HepG2 (cell line): ENCODE measurements around the gene NFX1. TPM values are rescaled to one million over a fixed set of nuclear protein-coding genes. Genes with fewer than 3 reads are reported as not detected.
A peak's percentile ranks its signal among the peaks of the same experiment; 100 is the strongest.

Experiments used
- ATF2 ChIP-seq: sonication (generic); formaldehyde crosslinking; IDR thresholded peaks from 2 replicates; pipeline ENCODE4 v1.4.0; 2020; ENCODE audit warnings: missing genetic modification reagents
- ATF7 ChIP-seq, 2 experiments: fragments of 450-650 bp in 1 of 2; sonication (generic) in 1 of 2; formaldehyde crosslinking in 1 of 2; IDR thresholded peaks; 2 replicates each; pipeline versions ENCODE4 v1.4.0 to v1.6.1; 2016 to 2020; ENCODE audit warnings: antibody characterized with exemption in 1 of 2, mild to moderate bottlenecking in 1 of 2, missing genetic modification reagents in 1 of 2
- EED ChIP-seq: sonication (generic); formaldehyde crosslinking; IDR thresholded peaks from 2 replicates; pipeline ENCODE4 v1.5.0; 2020; ENCODE audit warnings: mild to moderate bottlenecking, missing genetic modification reagents
- ELK4 ChIP-seq: sonication (generic); formaldehyde crosslinking; IDR thresholded peaks from 2 replicates; pipeline ENCODE4 v1.9.0; 2021; ENCODE audit warnings: missing genetic modification reagents, borderline replicate concordance
- KDM1A ChIP-seq: IDR thresholded peaks from 2 replicates; pipeline ENCODE4 v1.6.1; 2016; ENCODE audit warnings: missing compliant biosample characterization
- MIER2 ChIP-seq: IDR thresholded peaks from 2 replicates; pipeline ENCODE4 v1.6.1; 2016; ENCODE audit warnings: missing biosample characterization, missing genetic modification reagents
- MXD4 ChIP-seq: IDR thresholded peaks from 2 replicates; pipeline ENCODE4 v1.6.1; 2016; ENCODE audit warnings: mild to moderate bottlenecking, missing biosample characterization, missing genetic modification reagents
- PCBP2 ChIP-seq: fragments of 200-400 bp; formaldehyde crosslinking; optimal IDR thresholded peaks from 2 replicates; pipeline ENCODE3; 2018; ENCODE audit warnings: low read length, low read depth; ENCODE audit not compliant: poor library complexity, severe bottlenecking
- TBX3 ChIP-seq: fragments of 450-650 bp; IDR thresholded peaks from 2 replicates; pipeline ENCODE4 v1.6.1; 2017; ENCODE audit warnings: antibody characterized with exemption, mild to moderate bottlenecking, inconsistent platforms, borderline replicate concordance
- ZNF101 ChIP-seq: sonication (generic); formaldehyde crosslinking; IDR thresholded peaks from 2 replicates; pipeline ENCODE4 v1.4.0; 2020; ENCODE audit warnings: mild to moderate bottlenecking, low read depth, missing genetic modification reagents, borderline replicate concordance
- ZNF543 ChIP-seq: sonication (generic); formaldehyde crosslinking; IDR thresholded peaks from 2 replicates; pipeline ENCODE4 v1.4.0; 2020; ENCODE audit warnings: mild to moderate bottlenecking, missing genetic modification reagents
- ZNF567 ChIP-seq: sonication (generic); formaldehyde crosslinking; IDR thresholded peaks from 2 replicates; pipeline ENCODE4 v1.8.1; 2023; ENCODE audit warnings: mild to moderate bottlenecking, missing genetic modification reagents, borderline replicate concordance
- ZNF639 ChIP-seq: conservative IDR thresholded peaks from 2 replicates; pipeline ENCODE4 v1.6.1; 2018; ENCODE audit warnings: missing genetic modification reagents
- ZNF652 ChIP-seq: IDR thresholded peaks from 2 replicates; pipeline ENCODE4 v1.6.1; 2016; ENCODE audit warnings: low read depth, borderline replicate concordance
- ZNF713 ChIP-seq: sonication (generic); formaldehyde crosslinking; IDR thresholded peaks from 2 replicates; pipeline ENCODE4 v1.4.0; 2020; ENCODE audit warnings: mild to moderate bottlenecking, missing genetic modification reagents
- ZNF788 ChIP-seq: sonication (generic); formaldehyde crosslinking; IDR thresholded peaks from 2 replicates; pipeline ENCODE4 v1.5.0; 2020; ENCODE audit warnings: mild to moderate bottlenecking, missing genetic modification reagents, borderline replicate concordance
- ZNF792 ChIP-seq: IDR thresholded peaks from 2 replicates; pipeline ENCODE4 v1.6.1; 2016
- polyA plus RNA-seq, 8 experiments: library from polyadenylated mRNA; depleted of rRNA in 3 of 8; stranded (reverse) in 7 of 8; unstranded in 1 of 8; fragments of >200 nt; fragmentation: Illumina TruSeq in 4 of 8; extraction: Trizol in 4 of 8; gene quantifications; 2 replicates each; pipeline versions ENCODE4 v1.2.1 to v1.2.3, GENCODE V29; 2011 to 2016; ENCODE audit warnings: low read depth in 4 of 8, missing spikeins in 1 of 8, mixed read lengths in 1 of 8; ENCODE audit not compliant: insufficient read depth in 1 of 8
- total RNA-seq, 5 experiments: library from RNA; depleted of rRNA; stranded (reverse); fragments of >200 nt; fragmentation: Illumina TruSeq; extraction: Trizol; gene quantifications; 2 replicates each; pipeline ENCODE4 v1.2.3, GENCODE V29; 2016; ENCODE audit warnings: low read depth in 1 of 5
- TF ChIP-seq, protein P1 (sequence below): IDR thresholded peaks from 2 replicates; pipeline ENCODE4 v1.6.1; 2016; ENCODE audit warnings: low read depth
- TF ChIP-seq, protein P2 (sequence below): sonication (generic); formaldehyde crosslinking; IDR thresholded peaks from 2 replicates; pipeline ENCODE4 v1.5.0; 2020; ENCODE audit warnings: mild to moderate bottlenecking, missing genetic modification reagents, borderline replicate concordance
- TF ChIP-seq, protein P3 (sequence below): sonication (generic); formaldehyde crosslinking; IDR thresholded peaks from 2 replicates; pipeline ENCODE4 v1.9.0; 2021; ENCODE audit warnings: missing genetic modification reagents, borderline replicate concordance

Gene NFX1
- total and polyA plus RNA-seq, 2 of the 13 experiments (the other 11 are each of a cell fraction or from before 2014, with no cell fraction given), result 23.9 to 27.5 TPM

DNA sequence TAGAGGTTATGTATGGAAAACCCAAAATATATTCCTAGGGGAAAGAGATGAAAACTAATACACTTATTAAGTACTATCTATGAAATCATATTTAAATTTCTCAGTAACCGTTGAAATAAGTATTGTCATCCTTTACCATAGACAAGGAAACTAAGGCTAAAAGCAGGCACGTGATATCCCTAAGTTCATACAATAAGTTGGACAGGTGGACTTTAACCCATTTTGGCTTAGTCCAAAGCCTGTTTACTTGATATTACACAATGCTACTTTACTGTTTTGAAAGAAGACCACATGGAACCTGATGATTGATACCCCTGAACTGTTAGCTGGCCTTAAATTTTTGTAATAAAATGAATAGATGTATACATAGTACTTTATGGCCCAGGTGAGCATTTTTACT, 3.5 kb downstream of the NFX1 start (continued):
- TF ChIP-seq, protein P1, sequence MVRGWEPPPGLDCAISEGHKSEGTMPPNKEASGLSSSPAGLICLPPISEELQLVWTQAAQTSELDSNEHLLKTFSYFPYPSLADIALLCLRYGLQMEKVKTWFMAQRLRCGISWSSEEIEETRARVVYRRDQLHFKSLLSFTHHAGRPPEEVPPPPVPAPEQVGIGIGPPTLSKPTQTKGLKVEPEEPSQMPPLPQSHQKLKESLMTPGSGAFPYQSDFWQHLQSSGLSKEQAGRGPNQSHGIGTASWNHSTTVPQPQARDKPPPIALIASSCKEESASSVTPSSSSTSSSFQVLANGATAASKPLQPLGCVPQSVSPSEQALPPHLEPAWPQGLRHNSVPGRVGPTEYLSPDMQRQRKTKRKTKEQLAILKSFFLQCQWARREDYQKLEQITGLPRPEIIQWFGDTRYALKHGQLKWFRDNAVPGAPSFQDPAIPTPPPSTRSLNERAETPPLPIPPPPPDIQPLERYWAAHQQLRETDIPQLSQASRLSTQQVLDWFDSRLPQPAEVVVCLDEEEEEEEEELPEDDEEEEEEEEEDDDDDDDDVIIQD (CRISPR knock-in tag), result no peak; the same call in 1 of the 2 replicates
- TF ChIP-seq ZNF788 (CRISPR knock-in tag) (no peak), MIER2 (CRISPR knock-in tag) (no peak), ATF7 (IDR thresholded peaks at IDR 0.05) (no peak), ATF7 (CRISPR knock-in tag; IDR thresholded peaks at IDR 0.05) (no peak), ZNF792 (CRISPR knock-in tag) (no peak), MXD4 (CRISPR knock-in tag) (0 out of 2 replicates have a peak, but pooled peaks have one; percentile 50), ZNF567 (no peak), KDM1A (CRISPR knock-in tag) (no peak), ATF2 (CRISPR knock-in tag) (peak; percentile 28; the same call in 1 of the 2 replicates), ZNF713 (no peak), EED (CRISPR knock-in tag) (no peak), PCBP2 (no peak), ZNF543 (no peak), ZNF639 (no peak), TBX3 (no peak), ZNF652 (CRISPR knock-in tag) (peak; percentile 72), ELK4 (CRISPR knock-in tag) (no peak), ZNF101 (no peak)
- TF ChIP-seq, protein P2, sequence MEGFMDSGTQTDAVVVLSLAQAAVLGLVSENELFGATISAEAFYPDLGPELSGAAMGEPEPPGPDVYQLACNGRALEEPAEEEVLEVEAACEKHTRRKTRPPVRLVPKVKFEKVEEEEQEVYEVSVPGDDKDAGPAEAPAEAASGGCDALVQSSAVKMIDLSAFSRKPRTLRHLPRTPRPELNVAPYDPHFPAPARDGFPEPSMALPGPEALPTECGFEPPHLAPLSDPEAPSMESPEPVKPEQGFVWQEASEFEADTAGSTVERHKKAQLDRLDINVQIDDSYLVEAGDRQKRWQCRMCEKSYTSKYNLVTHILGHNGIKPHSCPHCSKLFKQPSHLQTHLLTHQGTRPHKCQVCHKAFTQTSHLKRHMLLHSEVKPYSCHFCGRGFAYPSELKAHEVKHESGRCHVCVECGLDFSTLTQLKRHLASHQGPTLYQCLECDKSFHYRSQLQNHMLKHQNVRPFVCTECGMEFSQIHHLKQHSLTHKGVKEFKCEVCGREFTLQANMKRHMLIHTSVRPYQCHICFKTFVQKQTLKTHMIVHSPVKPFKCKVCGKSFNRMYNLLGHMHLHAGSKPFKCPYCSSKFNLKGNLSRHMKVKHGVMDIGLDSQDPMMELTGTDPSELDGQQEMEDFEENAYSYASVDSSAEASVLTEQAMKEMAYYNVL (CRISPR knock-in tag), result no peak
- TF ChIP-seq, protein P3, sequence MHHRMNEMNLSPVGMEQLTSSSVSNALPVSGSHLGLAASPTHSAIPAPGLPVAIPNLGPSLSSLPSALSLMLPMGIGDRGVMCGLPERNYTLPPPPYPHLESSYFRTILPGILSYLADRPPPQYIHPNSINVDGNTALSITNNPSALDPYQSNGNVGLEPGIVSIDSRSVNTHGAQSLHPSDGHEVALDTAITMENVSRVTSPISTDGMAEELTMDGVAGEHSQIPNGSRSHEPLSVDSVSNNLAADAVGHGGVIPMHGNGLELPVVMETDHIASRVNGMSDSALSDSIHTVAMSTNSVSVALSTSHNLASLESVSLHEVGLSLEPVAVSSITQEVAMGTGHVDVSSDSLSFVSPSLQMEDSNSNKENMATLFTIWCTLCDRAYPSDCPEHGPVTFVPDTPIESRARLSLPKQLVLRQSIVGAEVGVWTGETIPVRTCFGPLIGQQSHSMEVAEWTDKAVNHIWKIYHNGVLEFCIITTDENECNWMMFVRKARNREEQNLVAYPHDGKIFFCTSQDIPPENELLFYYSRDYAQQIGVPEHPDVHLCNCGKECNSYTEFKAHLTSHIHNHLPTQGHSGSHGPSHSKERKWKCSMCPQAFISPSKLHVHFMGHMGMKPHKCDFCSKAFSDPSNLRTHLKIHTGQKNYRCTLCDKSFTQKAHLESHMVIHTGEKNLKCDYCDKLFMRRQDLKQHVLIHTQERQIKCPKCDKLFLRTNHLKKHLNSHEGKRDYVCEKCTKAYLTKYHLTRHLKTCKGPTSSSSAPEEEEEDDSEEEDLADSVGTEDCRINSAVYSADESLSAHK (CRISPR knock-in tag), result no peak
